ENCODE data around the gene GATC.
"Not testable (repeated sequence)": the region's sequence is repeated elsewhere in the genome, so short reads cannot be mapped to it uniquely, and the experiment has no call there.

GATC gene

GRCh38 chr12:120470150-120470784 is 24.0 kb downstream of the GATC start:
- no peak for DNase-seq (ENCODE audit: low read depth)

GRCh38 chr12:120472521-120472920 is 26.3 kb downstream of the GATC start:
- DNase-seq (ENCODE audit: low read depth), result no peak

GRCh38 chr12:120473807-120474615 is 27.8 kb downstream of the GATC start:
- no peak for DNase-seq (ENCODE audit: low read depth)

GRCh38 chr12:120474616-120474960 is 28.3 kb downstream of the GATC start:
- no peak for DNase-seq (ENCODE audit: low read depth)

GRCh38 chr12:120475643-120476042 is 29.4 kb downstream of the GATC start:
- DNase-seq (ENCODE audit: low read depth), result no peak

- DNase-seq (ENCODE audit: low read depth), result no peak
These were observed 33.2 kb downstream of the GATC start for GRCh38 chr12:120479458-120479857.

GRCh38 chr12:120480211-120480610 is 34.0 kb downstream of the GATC start:
- DNase-seq (ENCODE audit: low read depth), result no peak

GRCh38 chr12:120481022-120481767 is 35.0 kb downstream of the GATC start:
- no peak for DNase-seq (ENCODE audit: low read depth)

- DNase-seq (ENCODE audit: low read depth), result no peak
These were observed 37.4 kb downstream of the GATC start for GRCh38 chr12:120483621-120484020.

GRCh38 chr12:120485961-120486881 is 40.0 kb downstream of the GATC start:
- DNase-seq (ENCODE audit: low read depth), result no peak

- not testable (repeated sequence) for DNase-seq (ENCODE audit: low read depth)
These were observed 41.3 kb downstream of the GATC start for GRCh38 chr12:120487552-120487951.

GRCh38 chr12:120488057-120488640 is 41.9 kb downstream of the GATC start:
- no peak for DNase-seq (ENCODE audit: low read depth)

GRCh38 chr12:120489018-120489417 is 42.8 kb downstream of the GATC start:
- DNase-seq (ENCODE audit: low read depth), result no peak

- DNase-seq (ENCODE audit: low read depth), result no peak
These were observed 44.1 kb downstream of the GATC start for GRCh38 chr12:120490325-120490724.

- no peak for DNase-seq (ENCODE audit: low read depth)
These were observed 44.7 kb downstream of the GATC start for GRCh38 chr12:120490833-120491512.

GRCh38 chr12:120495186-120495730 is 49.0 kb downstream of the GATC start:
- DNase-seq (ENCODE audit: low read depth), result no peak

GRCh38 chr12:120495731-120496412 is 49.6 kb downstream of the GATC start, which contains the start of gene DYNLL1:
Gene DYNLL1 (plus strand): TSS chr12:120496113. CDS start chr12:120496422, 309 bp downstream.
- DNase-seq (ENCODE audit: low read depth), result peak; percentile 92

GRCh38 chr12:120496413-120497340 is 50.4 kb downstream of the GATC start:
- peak; percentile 48 for DNase-seq (ENCODE audit: low read depth)
